HG02588 (cell line): ENCODE measurements around the gene NLRP10.
"Not testable (repeated sequence)": the region's sequence is repeated elsewhere in the genome, so short reads cannot be mapped to it uniquely, and the experiment has no call there.

Source experiments
- ATAC-seq: cut with Tn5 transposase; IDR thresholded peaks from one replicate; pipeline ENCODE4 v1.9.1; 2021; ENCODE audit warnings: mild to moderate bottlenecking, moderate library complexity; ENCODE audit not compliant: unreplicated experiment

NLRP10 gene

GRCh38 chr11:7965386-7965785, at the start of gene NLRP10:
Gene NLRP10, minus strand, starts transcription at chr11:7965447. Its CDS starts 1,952 bp downstream, at chr11:7963495.
- no peak for ATAC-seq

- ATAC-seq, result no peak
Measured at GRCh38 chr11:8013833-8014232, 48.6 kb upstream of the NLRP10 start.

- ATAC-seq, result no peak
Measured at GRCh38 chr11:8011981-8012444, 46.8 kb upstream of the NLRP10 start.

GRCh38 chr11:8011371-8011770, 46.1 kb upstream of the NLRP10 start:
- ATAC-seq, result no peak

GRCh38 chr11:8009856-8010255, 44.6 kb upstream of the NLRP10 start:
- no peak for ATAC-seq

GRCh38 chr11:8008212-8008611, 43.0 kb upstream of the NLRP10 start:
- no peak for ATAC-seq

- ATAC-seq, result peak; percentile 69
Measured at GRCh38 chr11:8006349-8006977, 41.2 kb upstream of the NLRP10 start.

- no peak for ATAC-seq
Measured at GRCh38 chr11:8005556-8005955, 40.3 kb upstream of the NLRP10 start.

- no peak for ATAC-seq
Measured at GRCh38 chr11:8004008-8004407, 38.8 kb upstream of the NLRP10 start.

- ATAC-seq, result no peak
Measured at GRCh38 chr11:8003187-8003586, 37.9 kb upstream of the NLRP10 start.

GRCh38 chr11:8002676-8003075, 37.4 kb upstream of the NLRP10 start:
- ATAC-seq, result no peak

- no peak for ATAC-seq
Measured at GRCh38 chr11:8000390-8000789, 35.1 kb upstream of the NLRP10 start.

GRCh38 chr11:7999795-8000194, 34.5 kb upstream of the NLRP10 start:
- ATAC-seq, result no peak

- ATAC-seq, result no peak
Measured at GRCh38 chr11:7994581-7995278, 29.5 kb upstream of the NLRP10 start.

GRCh38 chr11:7987560-7987883, 22.3 kb upstream of the NLRP10 start:
- not testable (repeated sequence) for ATAC-seq

GRCh38 chr11:7986768-7987559, 21.7 kb upstream of the NLRP10 start, which contains the start of gene EIF3F:
Gene EIF3F, plus strand, starts transcription at chr11:7987337. Its CDS starts 16 bp downstream, at chr11:7987353.
- peak; percentile 97 for ATAC-seq

GRCh38 chr11:7983832-7984590, 18.8 kb upstream of the NLRP10 start:
- ATAC-seq, result no peak

GRCh38 chr11:7982582-7983119, 17.4 kb upstream of the NLRP10 start:
- ATAC-seq, result peak; percentile 35

GRCh38 chr11:7981619-7982157, 16.4 kb upstream of the NLRP10 start:
- no peak for ATAC-seq

- no peak for ATAC-seq
Measured at GRCh38 chr11:7977232-7977917, 12.1 kb upstream of the NLRP10 start.
